H1 (cell line): ENCODE results near the gene BRAT1. TPM values are rescaled to one million over a fixed set of nuclear protein-coding genes. Genes with fewer than 3 reads are reported as not detected.
A peak's percentile ranks its signal among the peaks of the same experiment; 100 is the strongest.

Experiments used
- CTCF ChIA-PET: fragments of 300-600 bp; sonication (Branson Sonifier 250); formaldehyde crosslinking; loops from one replicate; lab custom pipeline; 2021; ENCODE audit not compliant: partially characterized antibody; lab: Charles Lee
- POLR2A ChIA-PET: fragments of 300-600 bp; sonication (Branson Sonifier 250); formaldehyde crosslinking; loops from one replicate; lab custom pipeline; 2021; ENCODE audit warnings: inconsistent platforms; ENCODE audit not compliant: partially characterized antibody; lab: Charles Lee
- DNase-seq, 2 experiments: peaks; one replicate each; pipeline versions ENCODE4 v3.0.0 to v3.0.0-alpha.2; 2010 to 2022; ENCODE audit warnings: low spot score in 2 of 2, low read depth in 1 of 2, mixed read lengths in 1 of 2
- FAIRE-seq: peaks from 2 replicates; lab custom pipeline; 2011; peaks lifted over from hg19 to GRCh38; lab: Jason Lieb, UNC
- H2AFZ ChIP-seq: 2 replicates; pipeline ENCODE4 v1.8.1; 2012; ENCODE audit warnings: low read length, inconsistent platforms
- H2AK5ac ChIP-seq: 2 replicates; pipeline ENCODE4 v1.6.1; 2013; ENCODE audit warnings: low read depth, low read length
- H2BK120ac ChIP-seq: replicated peaks from 2 replicates; pipeline ENCODE3; 2013; ENCODE audit warnings: low read depth, low read length, inconsistent platforms
- H2BK12ac ChIP-seq: 2 replicates; pipeline ENCODE4 v1.6.1; 2013; ENCODE audit warnings: low read depth, low read length
- H2BK15ac ChIP-seq: 2 replicates; pipeline ENCODE4 v1.6.1; 2013; ENCODE audit warnings: low read length
- H2BK20ac ChIP-seq: 2 replicates; pipeline ENCODE4 v1.6.1; 2013; ENCODE audit warnings: low read length
- H2BK5ac ChIP-seq: 2 replicates; pipeline ENCODE4 v1.6.1; 2013; ENCODE audit warnings: low read depth, low read length
- H3K14ac ChIP-seq: 2 replicates; pipeline ENCODE4 v1.6.1; 2013; ENCODE audit warnings: inconsistent platforms; ENCODE audit not compliant: insufficient read length
- H3K18ac ChIP-seq: 2 replicates; pipeline ENCODE4 v1.6.1; 2013; ENCODE audit warnings: low read length; ENCODE audit errors: extremely low read depth
- H3K23ac ChIP-seq: 2 replicates; pipeline ENCODE4 v1.6.1; 2013; ENCODE audit warnings: inconsistent platforms; ENCODE audit not compliant: insufficient read length
- H3K23me2 ChIP-seq: 2 replicates; pipeline ENCODE4 v1.6.1; 2013; ENCODE audit warnings: low read depth, low read length
- H3K27ac ChIP-seq: 2 replicates; pipeline ENCODE4 v1.6.1; 2011; ENCODE audit warnings: low read depth, low read length, inconsistent platforms
- H3K27me3 ChIP-seq, 4 experiments: replicated peaks in 1 of 4; 1 replicate in 1 of 4; 2 replicates in 3 of 4; pipeline versions ENCODE4 v1.6.1 to v1.8.1; 2011 to 2013; ENCODE audit warnings: low read length in 3 of 4, mild to moderate bottlenecking in 3 of 4, inconsistent platforms in 2 of 4, mixed read lengths in 2 of 4, moderate library complexity in 1 of 4; ENCODE audit not compliant: control insufficient read depth in 3 of 4, insufficient read depth in 3 of 4; ENCODE audit errors: extremely low read depth in 1 of 4
- H3K36me3 ChIP-seq, 4 experiments: 2 replicates each; pipeline versions ENCODE4 v1.6.1 to v1.8.1; 2011 to 2013; ENCODE audit warnings: mild to moderate bottlenecking in 4 of 4, low read length in 3 of 4, moderate library complexity in 2 of 4, control low read depth in 1 of 4, inconsistent platforms in 1 of 4; ENCODE audit not compliant: insufficient read depth in 4 of 4, control insufficient read depth in 2 of 4
- H3K4ac ChIP-seq: replicated peaks from 2 replicates; pipeline ENCODE3; 2013; ENCODE audit warnings: low read length, low read depth, mixed read lengths, inconsistent platforms; ENCODE audit not compliant: insufficient read length
- H3K4me1 ChIP-seq, 4 experiments: replicated peaks in 1 of 4; 1 replicate in 1 of 4; 2 replicates in 3 of 4; pipeline versions ENCODE4 v1.6.1 to v1.8.1; 2011 to 2013; ENCODE audit warnings: low read length in 3 of 4, inconsistent platforms in 2 of 4, mixed read lengths in 1 of 4; ENCODE audit not compliant: insufficient read depth in 4 of 4, control insufficient read depth in 3 of 4
- H3K4me2 ChIP-seq, 2 experiments: 2 replicates each; pipeline versions ENCODE4 v1.6.1 to v1.8.1; 2011 to 2013; ENCODE audit warnings: low read depth in 2 of 2, low read length in 2 of 2, control low read depth in 1 of 2, inconsistent platforms in 1 of 2, mild to moderate bottlenecking in 1 of 2; ENCODE audit not compliant: insufficient read depth in 1 of 2
- H3K4me3 ChIP-seq, 4 experiments: fragments of 200-600, 300-600 bp in 1 of 4; sonication (generic), shearing (Covaris generic), sonication (Bioruptor Twin) in 1 of 4; 2 replicates each; pipeline versions ENCODE4 v1.5.1 to v1.8.1; 2011 to 2016; ENCODE audit warnings: low read length in 4 of 4, low read depth in 3 of 4, control low read depth in 2 of 4, inconsistent platforms in 2 of 4, mild to moderate bottlenecking in 2 of 4, mixed read lengths in 1 of 4, moderate library complexity in 1 of 4; ENCODE audit not compliant: insufficient read depth in 2 of 4; ENCODE audit errors: extremely low read depth in 1 of 4
- H3K56ac ChIP-seq: replicated peaks from 2 replicates; pipeline ENCODE3; 2013; ENCODE audit warnings: low read depth, mild to moderate bottlenecking, mixed read lengths, low read length, inconsistent platforms; ENCODE audit not compliant: insufficient read length
- H3K79me1 ChIP-seq: 2 replicates; pipeline ENCODE4 v1.6.1; 2013; ENCODE audit warnings: low read depth, low read length, control low read depth
- H3K79me2 ChIP-seq, 2 experiments: 2 replicates each; pipeline versions ENCODE4 v1.6.1 to v1.8.1; 2012 to 2013; ENCODE audit warnings: low read length in 2 of 2, mild to moderate bottlenecking in 2 of 2, inconsistent platforms in 1 of 2; ENCODE audit not compliant: insufficient read depth in 2 of 2, control insufficient read depth in 1 of 2
- H3K9ac ChIP-seq, 4 experiments: replicated peaks in 1 of 4; 1 replicate in 1 of 4; 2 replicates in 3 of 4; pipeline versions ENCODE4 v1.6.1 to v1.8.1; 2011 to 2013; ENCODE audit warnings: low read depth in 3 of 4, low read length in 3 of 4, control low read depth in 2 of 4, mild to moderate bottlenecking in 2 of 4, moderate library complexity in 2 of 4, inconsistent platforms in 1 of 4; ENCODE audit errors: extremely low read depth in 1 of 4
- H3K9me3 ChIP-seq, 2 experiments: 2 replicates each; pipeline versions ENCODE4 v1.6.1 to v1.8.1; 2012 to 2013; ENCODE audit warnings: mild to moderate bottlenecking in 2 of 2, moderate library complexity in 2 of 2, control low read depth in 1 of 2, inconsistent platforms in 1 of 2, low read depth in 1 of 2, low read length in 1 of 2, mixed read lengths in 1 of 2; ENCODE audit not compliant: insufficient read depth in 2 of 2
- H4K20me1 ChIP-seq, 2 experiments: replicated peaks in 1 of 2; 2 replicates each; pipeline versions ENCODE3 to v1.8.1; 2011 to 2013; ENCODE audit warnings: inconsistent platforms in 2 of 2, low read length in 2 of 2, mild to moderate bottlenecking in 1 of 2; ENCODE audit not compliant: insufficient read depth in 2 of 2, control insufficient read depth in 1 of 2
- H4K5ac ChIP-seq: 2 replicates; pipeline ENCODE4 v1.6.1; 2013; ENCODE audit warnings: low read length, low read depth, mixed read lengths, inconsistent platforms; ENCODE audit not compliant: insufficient read length
- H4K8ac ChIP-seq: 2 replicates; pipeline ENCODE4 v1.8.0; 2013; ENCODE audit warnings: mild to moderate bottlenecking, moderate library complexity, low read length, inconsistent platforms; ENCODE audit not compliant: insufficient read depth; ENCODE audit errors: extremely low read depth
- H4K91ac ChIP-seq: replicated peaks from 2 replicates; pipeline ENCODE3; 2013; ENCODE audit warnings: low read length, mixed read lengths, inconsistent platforms; ENCODE audit not compliant: insufficient read length
- ASH2L ChIP-seq: fragments of 200-600, 300-600 bp; sonication (generic); IDR thresholded peaks from one replicate; pipeline ENCODE4 v1.7.1; 2017; ENCODE audit warnings: low read length
- CHD2 ChIP-seq: IDR thresholded peaks from 2 replicates; pipeline ENCODE4 v1.6.1; 2012; ENCODE audit warnings: low read length, improper control_type of control experiment
- POU5F1 ChIP-seq: IDR thresholded peaks from 2 replicates; pipeline ENCODE4 v1.6.1; 2011; ENCODE audit warnings: low read depth, mild to moderate bottlenecking, low read length, moderate library complexity
- SP4 ChIP-seq: IDR thresholded peaks from 2 replicates; pipeline ENCODE4 v1.6.1; 2012; ENCODE audit warnings: low read length, inconsistent platforms
- TCF12 ChIP-seq: IDR thresholded peaks from 2 replicates; pipeline ENCODE4 v1.6.1; 2011; ENCODE audit warnings: low read depth, mild to moderate bottlenecking, low read length
- WGBS, 2 experiments: shearing (Covaris generic) in 1 of 2; methylation state at CpG; one replicate each; pipeline versions ENCODE4 v1.1.6 to v1.1.7; 2013 to 2015; ENCODE audit warnings: low lambda C conversion rate in 2 of 2, mixed read lengths in 2 of 2, inconsistent platforms in 1 of 2, low coverage in 1 of 2, missing lambda C conversion rate in 1 of 2; ENCODE audit not compliant: insufficient replicate concordance in 2 of 2, insufficient coverage in 1 of 2, insufficient read length in 1 of 2; ENCODE audit errors: extremely low coverage in 1 of 2, missing lambda C conversion rate in 1 of 2; 5-methylcytosine and 5-hydroxymethylcytosine counted together
- polyA plus RNA-seq, 7 experiments: library from polyadenylated mRNA; depleted of rRNA in 3 of 7; stranded (reverse) in 5 of 7; unstranded in 2 of 7; fragments of >200 nt in 5 of 7; fragments of 200-250 nt in 2 of 7; gene quantifications; 1 replicate in 5 of 7; 2 replicates in 1 of 7; 4 replicates in 1 of 7; pipeline versions ENCODE4 v1.2.1 to v1.2.3, GENCODE V29; 2011 to 2013; ENCODE audit warnings: missing spikeins in 2 of 7, mixed read lengths in 2 of 7
- total RNA-seq: library from RNA; stranded (reverse); fragmentation: NEBNext Ultra II Directional; extraction: Animal tissue kit (Norgen Biotek cat#: 25700); gene quantifications from 2 replicates; pipeline ENCODE4 v1.2.1, GENCODE V29; 2021
- TF ChIP-seq, protein P1 (sequence below): IDR thresholded peaks from 2 replicates; pipeline ENCODE4 v1.6.1; 2012; ENCODE audit warnings: low read length, inconsistent platforms
- TF ChIP-seq, protein P2 (sequence below): IDR thresholded peaks from 2 replicates; pipeline ENCODE4 v1.6.1; 2011; ENCODE audit warnings: low read length, improper control_type of control experiment

Gene BRAT1
- total and polyA plus RNA-seq, 2 of the 8 experiments (the other 6 are each of a cell fraction or from before 2014, with no cell fraction given) = 36.8 to 42.3 TPM

- DNase-seq = no peak
- TF ChIP-seq ASH2L (no peak), CHD2 (no peak), TCF12 (no peak), SP4 (no peak), POU5F1 (no peak)
- TF ChIP-seq, protein P1, sequence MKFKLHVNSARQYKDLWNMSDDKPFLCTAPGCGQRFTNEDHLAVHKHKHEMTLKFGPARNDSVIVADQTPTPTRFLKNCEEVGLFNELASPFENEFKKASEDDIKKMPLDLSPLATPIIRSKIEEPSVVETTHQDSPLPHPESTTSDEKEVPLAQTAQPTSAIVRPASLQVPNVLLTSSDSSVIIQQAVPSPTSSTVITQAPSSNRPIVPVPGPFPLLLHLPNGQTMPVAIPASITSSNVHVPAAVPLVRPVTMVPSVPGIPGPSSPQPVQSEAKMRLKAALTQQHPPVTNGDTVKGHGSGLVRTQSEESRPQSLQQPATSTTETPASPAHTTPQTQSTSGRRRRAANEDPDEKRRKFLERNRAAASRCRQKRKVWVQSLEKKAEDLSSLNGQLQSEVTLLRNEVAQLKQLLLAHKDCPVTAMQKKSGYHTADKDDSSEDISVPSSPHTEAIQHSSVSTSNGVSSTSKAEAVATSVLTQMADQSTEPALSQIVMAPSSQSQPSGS = no peak
- TF ChIP-seq, protein P2, sequence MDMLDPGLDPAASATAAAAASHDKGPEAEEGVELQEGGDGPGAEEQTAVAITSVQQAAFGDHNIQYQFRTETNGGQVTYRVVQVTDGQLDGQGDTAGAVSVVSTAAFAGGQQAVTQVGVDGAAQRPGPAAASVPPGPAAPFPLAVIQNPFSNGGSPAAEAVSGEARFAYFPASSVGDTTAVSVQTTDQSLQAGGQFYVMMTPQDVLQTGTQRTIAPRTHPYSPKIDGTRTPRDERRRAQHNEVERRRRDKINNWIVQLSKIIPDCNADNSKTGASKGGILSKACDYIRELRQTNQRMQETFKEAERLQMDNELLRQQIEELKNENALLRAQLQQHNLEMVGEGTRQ = no peak
These were observed 8.3 kb downstream of the BRAT1 start for GRCh38 chr7:2546776-2547586.

More at GRCh38 chr7:2546776-2547586, 8.3 kb downstream of the BRAT1 start:
- Histone ChIP-seq H3K27me3 (no peaks in the 10 kb centered on the region), H3K4me3 (no peak overlapping the region), H4K5ac (no peak overlapping the region), H3K23me2 (no peaks in the 10 kb centered on the region), H3K23ac (no peak overlapping the region), H2BK120ac (no peak overlapping the region), H2AK5ac (no peak overlapping the region), H3K4ac (no peak overlapping the region), H3K9me3 (no peaks in the 10 kb centered on the region), H3K18ac (no peak overlapping the region), H4K91ac (no peak overlapping the region), H2BK12ac (no peak overlapping the region), H2BK15ac (no peak overlapping the region), H3K79me2 (peaks cover 0 to 4% of the 10 kb centered on the region in 2 experiments; a peak in 1 of 4 replicates), H3K9ac (no peak overlapping the region), H4K8ac (peak overlapping the region; percentile 14; the same call in 1 of the 2 replicates), H3K14ac (no peak overlapping the region), H3K4me1 (no peaks in the 10 kb centered on the region), H3K27ac (no peak overlapping the region), H2AFZ (no peak overlapping the region), H2BK20ac (no peak overlapping the region), H4K20me1 (peaks cover 0 to 11% of the 10 kb centered on the region in 2 experiments), H2BK5ac (no peak overlapping the region), H3K36me3 (peaks cover 14 to 44% (median 23%) of the 10 kb centered on the region in 4 experiments; a peak in 6 of 8 replicates), H3K56ac (no peak overlapping the region), H3K79me1 (no peaks in the 10 kb centered on the region), H3K4me2 (no peak overlapping the region)
- 96% methylated on average over 31 of the region's 31 CpGs; no CpG with 5 or more reads in 1 of the 2 experiments for WGBS, 2 experiments
- ChIA-PET CTCF (interaction anchor here (0.6 to 3.0 kb wide), 8 partner anchors 7 to 97 kb away, joined by 3 to 8 read pairs (median 4); no protein-coding TSS in a partner anchor), POLR2A (interaction anchor here (0.7 to 2.5 kb wide), 4 partner anchors 9 to 107 kb away, joined by 3 to 5 read pairs (median 4); partner anchors contain the start of gene BRAT1)
- FAIRE-seq = no peak
